MM.1S (cell line): ENCODE measurements around the gene C1QL2.

ENCODE experiments used
- DNase-seq: peaks from one replicate; pipeline ENCODE4 v3.0.0-alpha.2; 2015
- H2AFZ ChIP-seq: fragments of 300-600 bp; sonication (generic); 2 replicates; pipeline ENCODE4 v1.6.0; 2016; ENCODE audit warnings: antibody characterized with exemption, low read length
- H3F3A ChIP-seq: fragments of 300-600 bp; sonication (generic); 2 replicates; pipeline ENCODE4 v1.6.1; 2016; ENCODE audit warnings: mild to moderate bottlenecking, antibody characterized with exemption, low read length, moderate library complexity, mixed read lengths; ENCODE audit not compliant: insufficient read depth
- H3K27ac ChIP-seq: fragments of 300-600 bp; sonication (generic); 2 replicates; pipeline ENCODE4 v1.5.1; 2016; ENCODE audit warnings: mild to moderate bottlenecking, low read length
- H3K27me3 ChIP-seq: fragments of 300-600 bp; sonication (generic); replicated peaks from 2 replicates; pipeline ENCODE4 v1.6.0; 2016; ENCODE audit warnings: low read length; ENCODE audit not compliant: insufficient read depth
- H3K36me3 ChIP-seq: fragments of 300-600 bp; sonication (generic); replicated peaks from 2 replicates; pipeline ENCODE4 v1.6.1; 2016; ENCODE audit warnings: mild to moderate bottlenecking, low read length, mixed read lengths; ENCODE audit not compliant: insufficient read depth
- H3K4me1 ChIP-seq: fragments of 300-600 bp; sonication (generic); 2 replicates; pipeline ENCODE4 v1.6.1; 2016; ENCODE audit warnings: low read length, mixed read lengths
- H3K4me2 ChIP-seq: fragments of 300-600 bp; sonication (generic); 2 replicates; pipeline ENCODE4 v1.6.0; 2016; ENCODE audit warnings: low read depth, low read length
- H3K4me3 ChIP-seq: fragments of 300-600 bp; sonication (generic); 2 replicates; pipeline ENCODE4 v1.5.1; 2016; ENCODE audit warnings: low read length, mixed read lengths
- H3K79me2 ChIP-seq: fragments of 300-600 bp; sonication (generic); 2 replicates; pipeline ENCODE4 v1.6.1; 2016; ENCODE audit warnings: mixed run types, low read length, mixed read lengths
- H3K9ac ChIP-seq: fragments of 300-600 bp; sonication (generic); 2 replicates; pipeline ENCODE4 v1.6.1; 2016; ENCODE audit warnings: low read length, mixed read lengths
- H3K9me2 ChIP-seq: fragments of 300-600 bp; sonication (generic); replicated peaks from 2 replicates; pipeline ENCODE4 v1.6.1; 2016; ENCODE audit warnings: mild to moderate bottlenecking, low read length, mixed read lengths; ENCODE audit not compliant: insufficient read depth
- H3K9me3 ChIP-seq: fragments of 300-600 bp; sonication (generic); replicated peaks from 2 replicates; pipeline ENCODE4 v1.6.1; 2016; ENCODE audit warnings: mild to moderate bottlenecking, low read length, mixed read lengths; ENCODE audit not compliant: insufficient read depth
- H4K20me1 ChIP-seq: fragments of 300-600 bp; sonication (generic); 2 replicates; pipeline ENCODE4 v1.6.1; 2016; ENCODE audit warnings: mild to moderate bottlenecking, low read length, moderate library complexity, mixed read lengths; ENCODE audit not compliant: insufficient read depth
- CTCF ChIP-seq: fragments of 300-600 bp; sonication (generic); IDR thresholded peaks from 2 replicates; pipeline ENCODE4 v1.5.1; 2016; ENCODE audit warnings: antibody characterized with exemption, low read length, mixed read lengths
- EZH2 ChIP-seq: fragments of 300-600 bp; sonication (generic); optimal IDR thresholded peaks from 2 replicates; pipeline ENCODE3; 2017; ENCODE audit warnings: low read depth, mild to moderate bottlenecking, antibody characterized with exemption, low read length, mixed read lengths
- EZH2phosphoT487 ChIP-seq: fragments of 300-600 bp; sonication (generic); IDR thresholded peaks from 2 replicates; pipeline ENCODE4 v1.6.1; 2018; ENCODE audit warnings: antibody characterized with exemption, low read length

Gene C1QL2

GRCh38 chr2:119109866-119110265 lies 48.7 kb downstream of the C1QL2 start:
- Histone ChIP-seq H3K9ac (no peak overlapping the region), H3K9me2 (no peaks in the 10 kb centered on the region), H3K4me1 (no peaks in the 10 kb centered on the region), H3K27me3 (no peaks in the 10 kb centered on the region), H3K9me3 (no peaks in the 10 kb centered on the region), H3K36me3 (no peaks in the 10 kb centered on the region), H3K27ac (no peak overlapping the region), H2AFZ (no peak overlapping the region), H3K4me3 (no peak overlapping the region), H4K20me1 (no peaks in the 10 kb centered on the region), H3F3A (no peaks in the 10 kb centered on the region), H3K79me2 (no peaks in the 10 kb centered on the region), H3K4me2 (no peak overlapping the region)
- no peak for DNase-seq
- TF ChIP-seq EZH2 = no peak
- no peak for TF ChIP-seq EZH2phosphoT487
- TF ChIP-seq CTCF = no peak

GRCh38 chr2:119108186-119108585 lies 50.4 kb downstream of the C1QL2 start:
- Histone ChIP-seq H2AFZ (no peak overlapping the region), H3F3A (no peaks in the 10 kb centered on the region), H3K4me3 (no peak overlapping the region), H3K27ac (no peak overlapping the region), H3K9ac (no peak overlapping the region), H4K20me1 (no peaks in the 10 kb centered on the region), H3K9me2 (no peaks in the 10 kb centered on the region), H3K27me3 (no peaks in the 10 kb centered on the region), H3K36me3 (no peaks in the 10 kb centered on the region), H3K4me1 (no peaks in the 10 kb centered on the region), H3K79me2 (no peaks in the 10 kb centered on the region), H3K4me2 (no peak overlapping the region), H3K9me3 (no peaks in the 10 kb centered on the region)
- no peak for TF ChIP-seq CTCF
- TF ChIP-seq EZH2phosphoT487 = no peak
- no peak for DNase-seq

GRCh38 chr2:119106301-119106897 lies 52.2 kb downstream of the C1QL2 start:
- no peaks in the 10 kb centered on the region for H3K79me2 ChIP-seq
- no peaks in the 10 kb centered on the region for H3K36me3 ChIP-seq
- no peak overlapping the region for H3K4me2 ChIP-seq
- peak; percentile 61 for DNase-seq
- TF ChIP-seq CTCF = no peak
- TF ChIP-seq EZH2phosphoT487 = no peak
- no peak for TF ChIP-seq EZH2
- H4K20me1 ChIP-seq = no peaks in the 10 kb centered on the region
- no peaks in the 10 kb centered on the region for H3K4me1 ChIP-seq
- no peak overlapping the region for H2AFZ ChIP-seq
- no peak overlapping the region for H3K4me3 ChIP-seq
- H3K9ac ChIP-seq = no peak overlapping the region
- no peaks in the 10 kb centered on the region for H3K27me3 ChIP-seq
- no peaks in the 10 kb centered on the region for H3F3A ChIP-seq
- no peaks in the 10 kb centered on the region for H3K9me2 ChIP-seq
- H3K27ac ChIP-seq = no peak overlapping the region
- no peaks in the 10 kb centered on the region for H3K9me3 ChIP-seq
